HL-60/S4 treated with phorbol 12-myristate 13-acetate at 8.2 ng/mL for 4 days and 3 days (cell line): ENCODE measurements around the gene SLAMF9.
"Not testable (repeated sequence)": the region's sequence is repeated elsewhere in the genome, so short reads cannot be mapped to it uniquely, and the experiment has no call there.

ENCODE experiments used
- in situ Hi-C: fragments of 300-500 bp; cut with MboI; formaldehyde crosslinking; loops from 2 replicates; pipeline ENCODE4 v1.15.0; 2022; ENCODE audit warnings: low sequenced_read_pairs

SLAMF9 gene

DNA sequence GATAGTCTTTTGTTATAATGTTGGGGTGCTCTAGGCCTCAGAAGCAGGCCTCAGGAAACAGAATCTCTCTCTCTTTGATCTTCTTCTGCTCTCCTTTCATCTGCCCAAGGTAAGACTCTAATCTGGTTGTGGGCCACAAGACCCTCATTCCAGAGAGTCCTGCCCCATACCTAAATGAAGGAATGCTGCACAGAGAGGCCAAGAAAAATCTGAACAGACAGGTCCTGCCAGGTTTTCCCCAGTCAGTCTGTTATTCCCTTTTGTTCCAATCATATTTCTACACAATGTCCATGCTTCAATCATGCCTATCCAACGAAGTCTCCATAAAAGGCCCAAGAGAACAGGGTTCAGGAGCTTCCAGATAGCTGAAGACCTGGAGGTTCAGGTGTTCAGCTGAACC, 47.1 kb downstream of the SLAMF9 start:
- in situ Hi-C loops = no loop called here

DNA sequence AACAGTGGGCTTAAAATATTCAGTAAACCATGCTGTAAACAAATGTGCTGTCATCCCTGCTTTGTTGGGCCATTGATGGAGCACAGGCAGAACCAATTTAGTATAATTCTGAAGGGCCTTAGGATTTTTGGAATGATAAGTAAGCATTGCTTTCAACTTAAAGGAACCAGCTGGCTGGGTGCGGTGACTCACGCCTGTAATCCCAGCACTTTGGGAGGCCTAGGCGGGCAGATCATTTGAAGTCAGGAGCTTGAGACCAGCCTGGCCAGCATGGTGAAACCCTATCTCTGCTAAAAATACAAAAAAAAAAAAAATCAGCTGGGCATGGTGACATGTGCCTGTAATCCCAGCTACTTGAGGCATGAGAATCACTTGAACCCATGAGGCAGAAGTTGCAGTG, 50.0 kb downstream of the SLAMF9 start:
- in situ Hi-C loops = not testable (repeated sequence)

DNA sequence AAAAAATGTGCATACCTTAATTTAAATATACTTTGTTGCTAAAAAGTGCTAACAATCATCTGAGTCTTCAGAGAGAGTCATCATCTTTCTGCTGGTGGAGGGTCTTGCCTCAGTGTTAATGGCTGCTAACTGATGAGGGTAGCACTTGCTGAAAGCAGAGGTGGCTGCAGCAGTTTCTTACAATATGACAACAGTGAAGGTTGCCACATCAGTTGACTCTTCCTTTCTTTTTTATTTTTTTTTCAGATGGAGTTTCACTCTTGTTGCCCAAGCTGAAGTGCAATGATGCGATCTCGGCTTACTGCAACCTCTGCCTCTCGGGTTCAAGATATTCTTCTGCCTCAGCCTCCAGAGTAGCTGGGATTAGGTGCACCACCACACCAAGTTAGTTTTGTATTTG, 51.5 kb downstream of the SLAMF9 start:
- in situ Hi-C loops = no loop called here
